ENCODE results near the gene NKX1-2.

Gene NKX1-2

DNA sequence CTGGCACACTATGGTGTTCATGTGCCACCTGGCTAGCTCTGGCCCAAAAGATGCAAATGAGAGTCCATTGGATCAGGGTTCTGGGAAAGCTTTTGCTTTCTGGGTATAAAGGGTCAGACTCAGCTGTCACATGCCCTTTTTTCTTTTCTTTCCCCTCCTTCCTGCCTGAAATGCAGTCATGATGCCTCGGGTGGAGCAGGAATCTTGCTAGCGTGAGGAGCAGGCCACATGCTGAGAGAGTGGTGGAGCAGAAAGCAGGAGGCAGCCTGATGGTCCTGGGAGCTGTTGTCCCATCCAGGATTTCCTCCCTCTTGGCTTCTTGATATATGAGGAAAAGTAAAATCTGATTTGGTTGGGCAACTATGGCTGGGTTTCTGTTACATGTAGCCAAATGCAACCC is 9.1 kb upstream of the NKX1-2 start:
- TF ChIP-seq, protein P1, sequence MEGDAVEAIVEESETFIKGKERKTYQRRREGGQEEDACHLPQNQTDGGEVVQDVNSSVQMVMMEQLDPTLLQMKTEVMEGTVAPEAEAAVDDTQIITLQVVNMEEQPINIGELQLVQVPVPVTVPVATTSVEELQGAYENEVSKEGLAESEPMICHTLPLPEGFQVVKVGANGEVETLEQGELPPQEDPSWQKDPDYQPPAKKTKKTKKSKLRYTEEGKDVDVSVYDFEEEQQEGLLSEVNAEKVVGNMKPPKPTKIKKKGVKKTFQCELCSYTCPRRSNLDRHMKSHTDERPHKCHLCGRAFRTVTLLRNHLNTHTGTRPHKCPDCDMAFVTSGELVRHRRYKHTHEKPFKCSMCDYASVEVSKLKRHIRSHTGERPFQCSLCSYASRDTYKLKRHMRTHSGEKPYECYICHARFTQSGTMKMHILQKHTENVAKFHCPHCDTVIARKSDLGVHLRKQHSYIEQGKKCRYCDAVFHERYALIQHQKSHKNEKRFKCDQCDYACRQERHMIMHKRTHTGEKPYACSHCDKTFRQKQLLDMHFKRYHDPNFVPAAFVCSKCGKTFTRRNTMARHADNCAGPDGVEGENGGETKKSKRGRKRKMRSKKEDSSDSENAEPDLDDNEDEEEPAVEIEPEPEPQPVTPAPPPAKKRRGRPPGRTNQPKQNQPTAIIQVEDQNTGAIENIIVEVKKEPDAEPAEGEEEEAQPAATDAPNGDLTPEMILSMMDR (IDR thresholded peaks at IDR 0.05) = no peak

DNA sequence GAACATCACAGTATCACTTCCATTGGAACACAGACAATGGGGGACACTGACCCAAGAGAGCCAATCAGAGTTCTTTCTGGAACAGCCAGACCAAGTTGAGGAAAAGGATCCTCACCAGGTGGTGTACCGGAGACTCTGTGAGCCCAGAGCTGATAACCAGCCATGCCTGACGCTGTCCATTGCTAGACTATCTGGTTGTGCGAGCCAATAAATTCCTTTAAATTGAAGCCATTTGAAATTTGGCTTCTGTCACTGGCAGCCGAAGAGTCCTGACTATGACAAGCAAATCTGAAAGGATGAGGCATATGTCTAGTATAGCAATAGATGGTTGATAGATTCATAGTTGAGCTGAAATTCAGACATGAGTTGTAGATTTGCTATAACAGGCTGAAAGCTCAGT is 8.6 kb upstream of the NKX1-2 start:
- TF ChIP-seq, protein P1 (IDR thresholded peaks at IDR 0.05) = no peak

DNA sequence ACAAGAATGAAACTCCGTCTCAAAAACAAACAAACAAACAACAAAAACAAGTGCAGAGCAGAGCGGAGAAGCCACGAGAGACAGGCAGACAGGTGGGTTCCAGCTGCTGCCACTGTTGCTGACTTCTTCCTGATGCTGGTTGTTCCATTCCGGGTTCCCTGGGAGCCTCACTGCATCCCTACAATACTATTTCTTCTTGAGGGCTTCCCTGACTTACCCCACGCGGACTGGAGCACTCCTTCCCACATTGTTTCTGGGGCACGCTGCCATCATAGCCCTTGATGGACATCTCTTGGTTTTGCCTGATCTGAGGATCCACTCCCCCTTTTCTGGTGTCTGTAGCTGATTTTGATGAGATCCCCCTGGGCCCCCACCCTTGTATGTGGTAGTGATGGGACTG is 5.6 kb upstream of the NKX1-2 start:
- TF ChIP-seq, protein P1 (IDR thresholded peaks at IDR 0.05) = no peak

DNA sequence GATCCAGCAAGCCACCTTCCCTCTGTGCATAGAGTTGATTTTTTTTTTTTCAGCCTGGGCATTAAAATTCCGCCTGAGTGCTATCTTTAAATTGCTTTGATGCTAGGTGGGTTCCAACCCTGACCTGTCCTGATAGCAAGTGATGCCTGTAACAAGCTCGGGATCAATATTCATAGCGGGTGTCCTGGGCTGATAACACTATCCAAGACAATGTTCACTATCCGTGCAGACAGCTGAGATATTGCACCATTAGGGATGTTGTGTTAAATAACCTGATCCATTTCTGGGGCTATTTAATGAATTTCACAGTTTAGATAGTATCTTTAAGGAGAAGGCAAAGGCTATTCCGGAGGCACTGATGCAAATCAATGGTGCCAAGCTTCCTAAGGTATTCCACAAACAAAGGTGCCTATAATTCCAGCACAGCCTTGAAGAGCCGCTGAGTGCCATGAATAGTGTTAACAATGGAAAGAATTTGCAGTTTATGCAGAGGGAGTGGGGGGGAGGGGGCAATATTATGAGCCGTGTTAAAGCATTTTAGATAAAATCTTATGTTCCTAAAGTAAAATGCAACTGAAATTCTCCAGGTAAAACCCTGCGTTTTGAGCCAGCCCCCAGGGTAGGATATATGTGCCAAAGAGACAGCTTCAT is 4.2 kb upstream of the NKX1-2 start:
- TF ChIP-seq, protein P1 (IDR thresholded peaks at IDR 0.05) = no peak

DNA sequence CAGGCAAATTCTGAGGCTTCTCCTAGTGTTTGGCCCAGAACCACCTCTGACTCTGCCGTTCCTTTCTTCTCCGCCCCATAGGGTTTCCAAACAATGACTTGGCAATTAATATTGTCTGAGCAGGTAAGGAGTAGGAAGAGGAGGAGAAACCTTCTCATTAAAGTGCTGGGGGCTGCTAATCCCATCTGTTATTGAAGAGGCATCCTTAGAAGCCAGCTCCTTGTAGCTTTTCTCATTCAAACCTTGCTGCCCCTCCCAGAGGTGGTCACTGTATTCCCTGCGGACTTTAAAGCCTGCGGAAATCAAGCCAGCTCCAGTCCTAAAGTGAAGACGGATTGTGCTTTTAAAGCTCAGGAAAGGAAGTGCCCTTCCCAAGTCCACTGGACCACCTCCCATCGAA is 1.4 kb upstream of the NKX1-2 start:
- TF ChIP-seq, protein P1 (IDR thresholded peaks at IDR 0.05) = no peak

DNA sequence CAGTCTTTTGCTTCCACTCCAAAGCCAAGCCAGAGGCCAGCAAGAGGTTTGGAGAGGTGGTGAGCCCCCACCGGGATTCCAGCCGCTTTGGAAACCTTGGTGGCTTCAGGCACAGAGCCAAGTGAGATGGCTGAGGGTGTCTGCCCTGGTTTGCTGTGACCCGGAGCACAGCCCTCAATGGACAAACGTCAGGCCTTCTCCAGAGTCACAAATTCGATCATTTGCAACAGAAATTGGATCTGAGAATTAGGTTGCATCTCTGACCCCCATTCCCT is 885 bp upstream of the NKX1-2 start:
- TF ChIP-seq, protein P1 (IDR thresholded peaks at IDR 0.05) = no peak

DNA sequence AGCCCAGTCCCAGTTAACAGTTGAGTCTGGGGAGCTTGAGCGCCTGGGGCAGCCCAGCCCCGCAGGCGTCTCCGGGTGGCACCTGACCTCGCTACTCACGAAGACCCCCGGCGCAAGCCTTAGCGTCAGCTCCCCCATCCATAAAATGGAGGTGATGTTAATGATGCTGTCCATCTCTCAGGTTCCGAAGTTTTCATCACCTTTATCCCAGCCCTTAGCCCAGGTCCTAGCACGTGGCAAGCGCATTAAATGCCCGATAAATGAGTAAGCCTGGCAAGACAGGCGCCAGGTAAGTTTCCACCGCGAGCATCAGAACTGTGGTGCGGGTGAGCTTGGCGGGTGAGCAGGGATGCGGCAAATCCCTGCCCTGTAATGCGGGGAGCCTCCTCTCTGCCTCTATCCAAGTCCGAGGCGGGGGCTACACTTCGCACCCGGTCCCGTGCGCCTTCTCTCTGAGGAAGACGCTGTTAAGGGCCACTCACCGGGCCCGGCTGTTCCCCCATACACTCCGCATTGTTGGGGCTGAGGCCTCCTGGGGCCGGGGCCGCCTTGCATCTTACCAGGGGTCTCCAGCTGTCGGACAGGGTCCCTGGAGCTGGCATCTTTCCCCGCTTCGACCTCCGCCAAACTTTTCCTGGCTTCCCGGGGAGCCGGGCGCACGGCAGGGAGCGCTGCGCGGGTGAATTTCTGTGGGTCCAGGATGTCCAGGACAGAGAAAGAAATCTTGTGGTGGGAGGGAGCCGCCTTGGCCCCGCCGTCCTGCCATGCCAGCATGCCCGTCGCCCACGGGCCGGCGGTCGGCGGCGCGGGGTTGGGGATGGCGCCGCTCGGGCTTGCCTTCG is 444 bp downstream of the NKX1-2 start:
- TF ChIP-seq, protein P1 (IDR thresholded peaks at IDR 0.05) = no peak

Data from LNCAP (cell line).